Breast epithelium (tissue), 4 donors: ENCODE measurements around the gene BRAF. TPM values are rescaled to one million over a fixed set of nuclear protein-coding genes. Genes with fewer than 3 reads are reported as not detected.

Source experiments
- DNase-seq, 2 donors: peaks; one replicate each; pipeline ENCODE4 v3.0.0-alpha.2; 2019; ENCODE audit warnings: low spot score in 2 of 2
- H3K27ac ChIP-seq, 2 donors: fragments of 200-600 bp; sonication (generic) in 1 of 2; one replicate each; pipeline ENCODE4 v1.5.1; 2016 to 2019; ENCODE audit warnings: mild to moderate bottlenecking in 1 of 2
- H3K27me3 ChIP-seq, 2 donors: fragments of 200-600 bp; sonication (generic) in 1 of 2; one replicate each; pipeline versions ENCODE4 v1.5.1 to v1.6.0; 2017 to 2019; ENCODE audit warnings: control low read depth in 1 of 2, mild to moderate bottlenecking in 1 of 2
- H3K36me3 ChIP-seq: fragments of 200-600 bp; one replicate; pipeline ENCODE4 v1.5.1; 2019
- H3K4me1 ChIP-seq, 2 donors: fragments of 200-600 bp; sonication (generic); one replicate each; pipeline ENCODE4 v1.5.1; 2016 to 2019; ENCODE audit warnings: control low read depth in 1 of 2
- H3K4me3 ChIP-seq, 3 donors: fragments of 200-600 bp; sonication (generic); 1 replicate in 2 of 3; 2 replicates in 1 of 3; pipeline ENCODE4 v1.5.1; 2016 to 2019; ENCODE audit warnings: mild to moderate bottlenecking in 3 of 3, moderate library complexity in 2 of 3
- H3K9me3 ChIP-seq, 2 donors: fragments of 200-600 bp; sonication (generic) in 1 of 2; one replicate each; pipeline ENCODE4 v1.5.1; 2016 to 2019; ENCODE audit warnings: control low read depth in 1 of 2
- CTCF ChIP-seq, 3 donors: fragments of 450-650 bp; IDR thresholded peaks; one replicate each; pipeline ENCODE4 v1.5.1; 2016 to 2017; ENCODE audit warnings: antibody characterized with exemption in 3 of 3, mild to moderate bottlenecking in 3 of 3, moderate library complexity in 3 of 3
- POLR2A ChIP-seq: fragments of 450-650 bp; IDR thresholded peaks from one replicate; pipeline ENCODE4 v1.6.1; 2016; ENCODE audit warnings: antibody characterized with exemption, mild to moderate bottlenecking, moderate library complexity
- POLR2AphosphoS5 ChIP-seq, 3 donors: sonication (generic); formaldehyde crosslinking; IDR thresholded peaks; one replicate each; pipeline ENCODE4 v1.6.1; 2017; ENCODE audit warnings: antibody characterized with exemption in 3 of 3
- intact Hi-C: fragments of 100-400 bp; cut with DNase I; formaldehyde crosslinking; loops from one replicate; pipeline ENCODE4 v1.15.1; 2023; ENCODE audit warnings: low total_unique reads
- total RNA-seq, 3 donors: library from RNA; depleted of rRNA; stranded (reverse); fragments of >200 nt; gene quantifications; one replicate each; pipeline ENCODE4 v1.1.0, GENCODE V29; 2016

BRAF gene
- total RNA-seq, 3 donors from 2014 or later: 42.1 to 106 (median 64.9) TPM

GRCh38 chr7:140688341-140688740, 236.4 kb downstream of the BRAF start:
- TF ChIP-seq CTCF (IDR thresholded peaks at IDR 0.05) (no peak), POLR2AphosphoS5 (IDR thresholded peaks at IDR 0.05) (no peak), POLR2A (no peak)

GRCh38 chr7:140686921-140687320, 237.8 kb downstream of the BRAF start:
- no peak for DNase-seq
- TF ChIP-seq POLR2A: no peak
- TF ChIP-seq POLR2AphosphoS5 (IDR thresholded peaks at IDR 0.05): no peak
- TF ChIP-seq CTCF (IDR thresholded peaks at IDR 0.05): no peak
- Histone ChIP-seq H3K36me3 (peaks cover 4% of the 10 kb centered on the region), H3K9me3 (no peaks in the 10 kb centered on the region), H3K27ac (no peak overlapping the region), H3K4me3 (no peak overlapping the region), H3K27me3 (no peaks in the 10 kb centered on the region), H3K4me1 (no peaks in the 10 kb centered on the region)
- intact Hi-C loops: loop anchor here (10.0 kb wide), 1 partner anchor 1722 kb away; no protein-coding TSS in a partner anchor

More at GRCh38 chr7:140688341-140688740, 236.4 kb downstream of the BRAF start:
- Histone ChIP-seq H3K27ac (no peak overlapping the region), H3K27me3 (no peaks in the 10 kb centered on the region), H3K36me3 (peaks cover 4% of the 10 kb centered on the region), H3K4me1 (no peaks in the 10 kb centered on the region), H3K4me3 (no peak overlapping the region), H3K9me3 (no peaks in the 10 kb centered on the region)
- DNase-seq: no peak
- intact Hi-C loops: loop anchor here (10.0 kb wide), 1 partner anchor 1724 kb away; no protein-coding TSS in a partner anchor

GRCh38 chr7:140685407-140686087, 239.2 kb downstream of the BRAF start:
- DNase-seq: no peak
- Histone ChIP-seq H3K4me1 (no peaks in the 10 kb centered on the region), H3K4me3 (no peak overlapping the region), H3K36me3 (peaks cover 4% of the 10 kb centered on the region), H3K27me3 (no peaks in the 10 kb centered on the region), H3K9me3 (no peaks in the 10 kb centered on the region), H3K27ac (no peak overlapping the region)
- intact Hi-C loops: loop anchor here (10.0 kb wide), 1 partner anchor 1721 kb away; no protein-coding TSS in a partner anchor
- TF ChIP-seq POLR2A: no peak
- TF ChIP-seq POLR2AphosphoS5 (IDR thresholded peaks at IDR 0.05): no peak
- no peak for TF ChIP-seq CTCF (IDR thresholded peaks at IDR 0.05)

GRCh38 chr7:140684066-140684950, 240.4 kb downstream of the BRAF start:
- H3K4me3 ChIP-seq: no peak overlapping the region
- TF ChIP-seq POLR2A: no peak
- TF ChIP-seq CTCF (IDR thresholded peaks at IDR 0.05): no peak
- TF ChIP-seq POLR2AphosphoS5 (IDR thresholded peaks at IDR 0.05): no peak
- intact Hi-C loops: loop anchor here (10.0 kb wide), 1 partner anchor 1720 kb away; no protein-coding TSS in a partner anchor
- no peak overlapping the region for H3K27ac ChIP-seq
- no peaks in the 10 kb centered on the region for H3K4me1 ChIP-seq
- peak in 1 of 2 donors; percentile 13 for DNase-seq
- no peaks in the 10 kb centered on the region for H3K27me3 ChIP-seq
- H3K36me3 ChIP-seq: peaks cover 5% of the 10 kb centered on the region
- no peaks in the 10 kb centered on the region for H3K9me3 ChIP-seq
